ENCODE measurements around the gene USP25.

DNA sequence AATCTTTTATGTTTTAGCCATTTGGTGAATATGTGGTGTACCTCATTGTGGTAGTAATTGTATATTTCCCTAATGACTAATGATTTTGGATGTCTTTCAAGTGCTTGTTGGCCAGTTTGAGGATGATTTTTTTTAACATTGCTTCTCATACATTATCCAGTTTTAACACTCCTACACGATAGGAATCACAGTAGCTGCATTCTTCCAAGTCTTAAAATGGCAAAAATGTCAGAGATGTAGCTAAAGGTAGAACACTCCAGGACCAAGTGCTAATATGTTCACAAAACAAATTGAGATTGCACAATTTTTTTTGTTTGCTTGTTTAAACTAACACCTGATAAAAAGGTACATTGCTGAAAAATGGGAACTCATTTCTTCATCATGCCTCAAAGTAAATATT, 11.7 kb downstream of the USP25 start:
- TF ChIP-seq RAD21 (IDR thresholded peaks at IDR 0.05; ENCODE audit: low read depth): no peak
- TF ChIP-seq, protein P1, sequence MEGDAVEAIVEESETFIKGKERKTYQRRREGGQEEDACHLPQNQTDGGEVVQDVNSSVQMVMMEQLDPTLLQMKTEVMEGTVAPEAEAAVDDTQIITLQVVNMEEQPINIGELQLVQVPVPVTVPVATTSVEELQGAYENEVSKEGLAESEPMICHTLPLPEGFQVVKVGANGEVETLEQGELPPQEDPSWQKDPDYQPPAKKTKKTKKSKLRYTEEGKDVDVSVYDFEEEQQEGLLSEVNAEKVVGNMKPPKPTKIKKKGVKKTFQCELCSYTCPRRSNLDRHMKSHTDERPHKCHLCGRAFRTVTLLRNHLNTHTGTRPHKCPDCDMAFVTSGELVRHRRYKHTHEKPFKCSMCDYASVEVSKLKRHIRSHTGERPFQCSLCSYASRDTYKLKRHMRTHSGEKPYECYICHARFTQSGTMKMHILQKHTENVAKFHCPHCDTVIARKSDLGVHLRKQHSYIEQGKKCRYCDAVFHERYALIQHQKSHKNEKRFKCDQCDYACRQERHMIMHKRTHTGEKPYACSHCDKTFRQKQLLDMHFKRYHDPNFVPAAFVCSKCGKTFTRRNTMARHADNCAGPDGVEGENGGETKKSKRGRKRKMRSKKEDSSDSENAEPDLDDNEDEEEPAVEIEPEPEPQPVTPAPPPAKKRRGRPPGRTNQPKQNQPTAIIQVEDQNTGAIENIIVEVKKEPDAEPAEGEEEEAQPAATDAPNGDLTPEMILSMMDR (IDR thresholded peaks at IDR 0.05 in 2 of 3, conservative IDR thresholded peaks at IDR 0.05 in 1 of 3; ENCODE audit: borderline replicate concordance in 1 of 3, insufficient read depth in 1 of 3, low read depth in 2 of 3, low read length in 2 of 3): no peak
- no peak for TF ChIP-seq POLR2A (IDR thresholded peaks at IDR 0.05; ENCODE audit: borderline replicate concordance, extremely low read depth, insufficient read depth, insufficient read length)
- no peak for TF ChIP-seq POLR2AphosphoS5 (IDR thresholded peaks at IDR 0.05; ENCODE audit: low read depth, low read length)
- no peak for TF ChIP-seq SIN3A (IDR thresholded peaks at IDR 0.05; ENCODE audit: low read depth)
- TF ChIP-seq, protein P2, sequence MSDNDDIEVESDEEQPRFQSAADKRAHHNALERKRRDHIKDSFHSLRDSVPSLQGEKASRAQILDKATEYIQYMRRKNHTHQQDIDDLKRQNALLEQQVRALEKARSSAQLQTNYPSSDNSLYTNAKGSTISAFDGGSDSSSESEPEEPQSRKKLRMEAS (IDR thresholded peaks at IDR 0.05): no peak
- TF ChIP-seq CEBPB (IDR thresholded peaks at IDR 0.05; ENCODE audit: low read depth): no peak
